Panc1 (cell line): ENCODE measurements around the gene CD300A.

Experiments
- SIN3A ChIP-seq: IDR thresholded peaks from 2 replicates; pipeline ENCODE4 v1.6.1; 2012; ENCODE audit warnings: low read depth, mild to moderate bottlenecking, low read length, moderate library complexity, borderline replicate concordance; ENCODE audit not compliant: insufficient read depth
- TF ChIP-seq, protein P1 (sequence below): fragments of 450-650 bp; IDR thresholded peaks from 2 replicates; pipeline ENCODE4 v1.5.1; 2017; ENCODE audit warnings: mild to moderate bottlenecking

DNA sequence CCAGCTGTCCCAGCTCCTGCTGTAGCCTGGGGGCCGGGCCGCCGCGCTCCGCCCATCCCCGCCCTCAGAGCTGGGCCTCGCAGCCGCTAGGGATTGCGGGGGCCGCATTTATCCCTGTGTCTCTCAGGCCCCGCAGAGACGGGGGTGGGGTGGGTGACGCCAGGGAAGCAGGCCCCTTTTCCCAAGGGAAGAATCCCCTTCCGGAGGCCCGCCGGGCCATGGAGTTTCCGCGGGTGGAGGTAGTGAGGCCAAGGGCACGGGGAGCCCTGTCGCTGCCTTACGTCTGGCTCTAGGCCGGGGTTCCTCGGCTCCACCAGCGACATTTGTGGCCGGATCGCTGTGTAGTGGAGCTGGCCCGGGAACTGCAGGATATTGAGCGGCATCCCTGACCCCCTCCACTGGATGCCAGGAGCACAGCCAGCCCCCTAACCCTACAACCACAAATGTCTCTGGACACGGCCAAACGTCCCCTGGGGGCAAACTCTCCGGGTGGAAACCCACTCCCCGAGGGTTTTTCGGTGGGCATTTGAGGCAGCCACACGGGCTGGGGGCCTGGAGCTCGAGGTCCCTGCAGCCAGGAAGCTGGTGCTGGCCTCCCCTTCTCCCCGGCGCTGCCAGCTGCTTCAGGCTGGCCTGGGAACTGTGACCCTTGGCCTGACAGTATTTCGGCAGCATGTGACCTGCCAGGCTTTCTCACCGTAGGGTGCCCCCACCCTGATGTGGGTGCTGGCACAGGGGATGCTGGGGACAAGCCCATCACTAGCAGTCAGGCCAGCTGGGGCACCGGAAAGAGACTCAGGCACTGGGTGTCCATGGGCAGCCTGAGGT lies 12.0 kb upstream of the CD300A start:
- TF ChIP-seq, protein P1, sequence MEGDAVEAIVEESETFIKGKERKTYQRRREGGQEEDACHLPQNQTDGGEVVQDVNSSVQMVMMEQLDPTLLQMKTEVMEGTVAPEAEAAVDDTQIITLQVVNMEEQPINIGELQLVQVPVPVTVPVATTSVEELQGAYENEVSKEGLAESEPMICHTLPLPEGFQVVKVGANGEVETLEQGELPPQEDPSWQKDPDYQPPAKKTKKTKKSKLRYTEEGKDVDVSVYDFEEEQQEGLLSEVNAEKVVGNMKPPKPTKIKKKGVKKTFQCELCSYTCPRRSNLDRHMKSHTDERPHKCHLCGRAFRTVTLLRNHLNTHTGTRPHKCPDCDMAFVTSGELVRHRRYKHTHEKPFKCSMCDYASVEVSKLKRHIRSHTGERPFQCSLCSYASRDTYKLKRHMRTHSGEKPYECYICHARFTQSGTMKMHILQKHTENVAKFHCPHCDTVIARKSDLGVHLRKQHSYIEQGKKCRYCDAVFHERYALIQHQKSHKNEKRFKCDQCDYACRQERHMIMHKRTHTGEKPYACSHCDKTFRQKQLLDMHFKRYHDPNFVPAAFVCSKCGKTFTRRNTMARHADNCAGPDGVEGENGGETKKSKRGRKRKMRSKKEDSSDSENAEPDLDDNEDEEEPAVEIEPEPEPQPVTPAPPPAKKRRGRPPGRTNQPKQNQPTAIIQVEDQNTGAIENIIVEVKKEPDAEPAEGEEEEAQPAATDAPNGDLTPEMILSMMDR: no peak
- no peak for TF ChIP-seq SIN3A
